ENCODE data around the gene EPB41L3. TPM values are rescaled to one million over a fixed set of nuclear protein-coding genes. Genes with fewer than 3 reads are reported as not detected.

Gene EPB41L3
- total RNA-seq, 1 experiment from 2014 or later, result 0.34 TPM

DNA sequence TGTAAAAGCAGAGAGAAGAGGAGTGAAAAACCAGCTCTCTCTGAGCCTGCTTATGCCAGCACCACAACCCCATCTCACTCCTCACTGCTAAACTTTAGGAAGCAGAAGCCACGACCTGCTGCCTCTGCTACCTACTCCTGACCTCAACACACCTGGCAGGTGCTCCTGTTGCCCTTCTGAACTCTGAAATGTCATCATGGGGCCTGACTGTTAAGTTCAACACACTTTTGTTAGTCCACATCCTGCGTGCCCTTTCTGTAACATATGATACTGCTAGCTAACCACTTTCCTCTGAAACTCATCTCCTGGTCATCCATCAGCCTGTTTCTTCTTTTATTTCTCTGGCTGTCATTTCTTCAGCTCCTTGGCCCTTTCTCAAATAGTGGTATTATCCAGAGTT is 118.1 kb downstream of the EPB41L3 start (continued):
- TF ChIP-seq, protein P1, sequence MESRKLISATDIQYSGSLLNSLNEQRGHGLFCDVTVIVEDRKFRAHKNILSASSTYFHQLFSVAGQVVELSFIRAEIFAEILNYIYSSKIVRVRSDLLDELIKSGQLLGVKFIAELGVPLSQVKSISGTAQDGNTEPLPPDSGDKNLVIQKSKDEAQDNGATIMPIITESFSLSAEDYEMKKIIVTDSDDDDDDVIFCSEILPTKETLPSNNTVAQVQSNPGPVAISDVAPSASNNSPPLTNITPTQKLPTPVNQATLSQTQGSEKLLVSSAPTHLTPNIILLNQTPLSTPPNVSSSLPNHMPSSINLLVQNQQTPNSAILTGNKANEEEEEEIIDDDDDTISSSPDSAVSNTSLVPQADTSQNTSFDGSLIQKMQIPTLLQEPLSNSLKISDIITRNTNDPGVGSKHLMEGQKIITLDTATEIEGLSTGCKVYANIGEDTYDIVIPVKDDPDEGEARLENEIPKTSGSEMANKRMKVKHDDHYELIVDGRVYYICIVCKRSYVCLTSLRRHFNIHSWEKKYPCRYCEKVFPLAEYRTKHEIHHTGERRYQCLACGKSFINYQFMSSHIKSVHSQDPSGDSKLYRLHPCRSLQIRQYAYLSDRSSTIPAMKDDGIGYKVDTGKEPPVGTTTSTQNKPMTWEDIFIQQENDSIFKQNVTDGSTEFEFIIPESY (IDR thresholded peaks at IDR 0.05; ENCODE audit: extremely low read depth, insufficient replicate concordance, low read length), result no peak

DNA sequence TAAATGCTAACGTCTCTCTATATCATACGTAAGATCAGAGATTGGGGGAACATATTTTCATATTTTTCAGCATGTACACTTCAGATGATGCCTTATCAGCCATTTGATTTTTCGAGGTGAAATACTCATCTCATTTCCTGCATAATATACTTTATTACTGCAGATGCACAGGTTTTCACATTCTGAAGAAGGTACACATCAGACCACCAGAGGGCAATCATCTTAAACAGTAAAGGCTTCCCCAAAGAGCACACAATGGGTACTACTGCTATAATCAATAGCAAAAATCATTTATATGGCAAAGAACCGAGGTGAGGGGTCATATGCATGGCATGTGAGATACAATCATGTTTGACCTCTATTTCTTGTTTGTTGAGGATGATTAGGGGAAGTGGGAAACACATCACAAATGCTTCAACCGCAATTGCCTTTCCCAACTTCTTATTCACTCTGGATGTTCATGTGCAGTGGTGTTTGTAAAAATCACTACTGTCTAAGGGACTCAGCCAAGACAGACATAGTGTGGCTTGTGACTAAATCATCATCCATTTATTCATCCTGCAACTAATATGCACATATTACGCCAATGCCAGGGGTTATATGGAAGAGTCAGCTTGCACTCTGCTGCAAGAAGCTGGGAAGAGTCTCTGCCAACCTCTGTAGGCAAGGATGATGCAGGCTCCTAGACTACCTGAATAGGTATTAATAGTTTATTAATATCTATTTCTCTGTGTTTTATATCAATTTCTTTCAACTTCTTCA is 118.7 kb downstream of the EPB41L3 start:
- Histone ChIP-seq H2AFZ (ENCODE audit: low read depth, low read length, poor library complexity, severe bottlenecking) (no peak overlapping the region), H3K4me2 (ENCODE audit: low read length) (no peak overlapping the region), H3K36me3 (ENCODE audit: control insufficient read depth in 1 of 2, insufficient read depth in 2 of 2, low read length in 2 of 2) (no peaks in the 10 kb centered on the region), H3K79me2 (ENCODE audit: insufficient read depth, low read length) (no peaks in the 10 kb centered on the region), H3K4me3 (replicated peaks in 1 of 2; ENCODE audit: low read depth in 1 of 2, low read length in 2 of 2) (no peak overlapping the region), H3K27me3 (ENCODE audit: insufficient read depth, low read length) (no peaks in the 10 kb centered on the region), H3K9ac (ENCODE audit: low read length) (no peak overlapping the region), H4K20me1 (ENCODE audit: insufficient read depth) (no peaks in the 10 kb centered on the region), H3K27ac (ENCODE audit: low read depth, low read length) (no peak overlapping the region), H3K9me3 (ENCODE audit: control insufficient read depth in 1 of 2, insufficient read depth in 1 of 2, low read depth in 1 of 2, low read length in 2 of 2) (peaks cover 0 to 21% of the 10 kb centered on the region in 2 experiments; a peak in 2 of 4 replicates), H3K9me2 (ENCODE audit: insufficient read depth) (no peaks in the 10 kb centered on the region), H3K4me1 (ENCODE audit: control insufficient read depth in 1 of 2, insufficient read depth in 2 of 2, low read length in 2 of 2) (no peaks in the 10 kb centered on the region)
- ATAC-seq (no peak), DNase-seq (ENCODE audit: low read depth, low spot score) (no peak)
- ChIA-PET RAD21 (ENCODE audit: low non-redundant PET in 1 of 2, low total read pairs in 2 of 2, uncharacterized antibody in 2 of 2, unreplicated experiment in 2 of 2) (no interaction called here), CTCF (no interaction called here), POLR2A (no interaction called here)
- intact Hi-C loops (cut with micrococcal nuclease), result no loop called here
- BruUV-seq (replicated peaks), result no TSS peak
- TF ChIP-seq EGR1 (IDR thresholded peaks at IDR 0.05; ENCODE audit: low read depth), result no peak
- TF ChIP-seq, protein P2, sequence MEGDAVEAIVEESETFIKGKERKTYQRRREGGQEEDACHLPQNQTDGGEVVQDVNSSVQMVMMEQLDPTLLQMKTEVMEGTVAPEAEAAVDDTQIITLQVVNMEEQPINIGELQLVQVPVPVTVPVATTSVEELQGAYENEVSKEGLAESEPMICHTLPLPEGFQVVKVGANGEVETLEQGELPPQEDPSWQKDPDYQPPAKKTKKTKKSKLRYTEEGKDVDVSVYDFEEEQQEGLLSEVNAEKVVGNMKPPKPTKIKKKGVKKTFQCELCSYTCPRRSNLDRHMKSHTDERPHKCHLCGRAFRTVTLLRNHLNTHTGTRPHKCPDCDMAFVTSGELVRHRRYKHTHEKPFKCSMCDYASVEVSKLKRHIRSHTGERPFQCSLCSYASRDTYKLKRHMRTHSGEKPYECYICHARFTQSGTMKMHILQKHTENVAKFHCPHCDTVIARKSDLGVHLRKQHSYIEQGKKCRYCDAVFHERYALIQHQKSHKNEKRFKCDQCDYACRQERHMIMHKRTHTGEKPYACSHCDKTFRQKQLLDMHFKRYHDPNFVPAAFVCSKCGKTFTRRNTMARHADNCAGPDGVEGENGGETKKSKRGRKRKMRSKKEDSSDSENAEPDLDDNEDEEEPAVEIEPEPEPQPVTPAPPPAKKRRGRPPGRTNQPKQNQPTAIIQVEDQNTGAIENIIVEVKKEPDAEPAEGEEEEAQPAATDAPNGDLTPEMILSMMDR (IDR thresholded peaks at IDR 0.05 in 2 of 3, conservative IDR thresholded peaks at IDR 0.05 in 1 of 3; ENCODE audit: borderline replicate concordance in 1 of 3, insufficient read depth in 1 of 3, low read depth in 2 of 3, low read length in 2 of 3), result peak in 2 of 3 experiments; percentile 19 to 43; a peak in 3 of 6 replicates
- peak; percentile 7; the same call in 1 of the 2 replicates for TF ChIP-seq RAD21 (IDR thresholded peaks at IDR 0.05; ENCODE audit: low read depth)
- TF ChIP-seq, protein P3, sequence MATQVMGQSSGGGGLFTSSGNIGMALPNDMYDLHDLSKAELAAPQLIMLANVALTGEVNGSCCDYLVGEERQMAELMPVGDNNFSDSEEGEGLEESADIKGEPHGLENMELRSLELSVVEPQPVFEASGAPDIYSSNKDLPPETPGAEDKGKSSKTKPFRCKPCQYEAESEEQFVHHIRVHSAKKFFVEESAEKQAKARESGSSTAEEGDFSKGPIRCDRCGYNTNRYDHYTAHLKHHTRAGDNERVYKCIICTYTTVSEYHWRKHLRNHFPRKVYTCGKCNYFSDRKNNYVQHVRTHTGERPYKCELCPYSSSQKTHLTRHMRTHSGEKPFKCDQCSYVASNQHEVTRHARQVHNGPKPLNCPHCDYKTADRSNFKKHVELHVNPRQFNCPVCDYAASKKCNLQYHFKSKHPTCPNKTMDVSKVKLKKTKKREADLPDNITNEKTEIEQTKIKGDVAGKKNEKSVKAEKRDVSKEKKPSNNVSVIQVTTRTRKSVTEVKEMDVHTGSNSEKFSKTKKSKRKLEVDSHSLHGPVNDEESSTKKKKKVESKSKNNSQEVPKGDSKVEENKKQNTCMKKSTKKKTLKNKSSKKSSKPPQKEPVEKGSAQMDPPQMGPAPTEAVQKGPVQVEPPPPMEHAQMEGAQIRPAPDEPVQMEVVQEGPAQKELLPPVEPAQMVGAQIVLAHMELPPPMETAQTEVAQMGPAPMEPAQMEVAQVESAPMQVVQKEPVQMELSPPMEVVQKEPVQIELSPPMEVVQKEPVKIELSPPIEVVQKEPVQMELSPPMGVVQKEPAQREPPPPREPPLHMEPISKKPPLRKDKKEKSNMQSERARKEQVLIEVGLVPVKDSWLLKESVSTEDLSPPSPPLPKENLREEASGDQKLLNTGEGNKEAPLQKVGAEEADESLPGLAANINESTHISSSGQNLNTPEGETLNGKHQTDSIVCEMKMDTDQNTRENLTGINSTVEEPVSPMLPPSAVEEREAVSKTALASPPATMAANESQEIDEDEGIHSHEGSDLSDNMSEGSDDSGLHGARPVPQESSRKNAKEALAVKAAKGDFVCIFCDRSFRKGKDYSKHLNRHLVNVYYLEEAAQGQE (IDR thresholded peaks at IDR 0.05; ENCODE audit: low read depth), result no peak

Measured in HCT116 (cell line).